Activated naive CD8-positive, alpha-beta T cell treated with anti-CD3 and anti-CD28 coated beads, Interleukin-2, amount 50 U/mL, for 24 hours (primary cell): ENCODE data around the gene RCOR3.
A peak's percentile ranks its signal among the peaks of the same experiment; 100 is the strongest.

ENCODE experiments used
- ATAC-seq: fragments of 150-1000 bp; cut with Tn5 transposase; one replicate; pipeline ENCODE4 v1.10.0; 2021
- DNase-seq: peaks from one replicate; pipeline ENCODE4 v3.0.0; 2021
- H3K27ac Mint-ChIP-seq: one replicate; pipeline ENCODE4 v1.8.0; 2021; ENCODE audit warnings: mild to moderate bottlenecking, mixed read lengths
- H3K27me3 Mint-ChIP-seq: one replicate; pipeline ENCODE4 v1.8.0; 2021; ENCODE audit warnings: mixed read lengths
- H3K36me3 Mint-ChIP-seq: one replicate; pipeline ENCODE4 v1.8.0; 2021; ENCODE audit warnings: low read depth, mixed read lengths
- H3K4me1 Mint-ChIP-seq: one replicate; pipeline ENCODE4 v1.8.0; 2021; ENCODE audit warnings: mixed read lengths
- H3K4me3 Mint-ChIP-seq: one replicate; pipeline ENCODE4 v1.8.0; 2021; ENCODE audit warnings: mild to moderate bottlenecking, moderate library complexity, mixed read lengths
- H3K9me3 Mint-ChIP-seq: one replicate; pipeline ENCODE4 v1.8.0; 2021; ENCODE audit warnings: mixed read lengths

RCOR3 gene

GRCh38 chr1:211352465-211352864 lies 93.3 kb downstream of the RCOR3 start:
- peaks cover 10% of the 10 kb centered on the region for H3K9me3 Mint-ChIP-seq
- peak overlapping the region; percentile 52 for H3K4me3 Mint-ChIP-seq

DNA sequence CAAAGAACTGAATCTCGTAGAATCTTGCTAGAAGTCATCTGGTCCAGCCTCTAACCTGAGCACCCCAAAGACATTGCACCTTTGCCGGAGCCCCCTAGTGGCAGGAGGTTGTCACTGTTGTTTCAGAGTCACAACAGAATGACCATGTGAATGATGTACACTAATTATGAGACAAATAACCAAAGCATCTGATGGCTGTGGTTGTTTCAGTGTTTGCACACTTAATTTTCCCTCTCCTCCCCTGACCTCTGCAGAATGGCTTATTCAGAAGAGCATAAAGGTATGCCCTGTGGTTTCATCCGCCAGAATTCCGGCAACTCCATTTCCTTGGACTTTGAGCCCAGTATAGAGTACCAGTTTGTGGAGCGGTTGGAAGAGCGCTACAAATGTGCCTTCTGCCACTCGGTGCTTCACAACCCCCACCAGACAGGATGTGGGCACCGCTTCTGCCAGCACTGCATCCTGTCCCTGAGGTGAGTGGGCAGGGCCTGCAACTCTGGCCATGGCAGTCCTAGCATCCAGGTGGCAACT lies 93.9 kb downstream of the RCOR3 start:
- Mint-ChIP-seq H3K27ac (peak overlapping the region; percentile 79), H3K9me3 (peaks cover 10% of the 10 kb centered on the region), H3K4me1 (peaks cover 83% of the 10 kb centered on the region), H3K36me3 (peaks cover 49% of the 10 kb centered on the region), H3K4me3 (peak overlapping the region; percentile 52), H3K27me3 (no peaks in the 10 kb centered on the region)
- DNase-seq (peak; percentile 63), ATAC-seq (peak; percentile 44)

More at GRCh38 chr1:211352465-211352864, 93.3 kb downstream of the RCOR3 start:
- H3K27me3 Mint-ChIP-seq: no peaks in the 10 kb centered on the region
- peaks cover 85% of the 10 kb centered on the region for H3K4me1 Mint-ChIP-seq
- peak overlapping the region; percentile 79 for H3K27ac Mint-ChIP-seq
- ATAC-seq (no peak), DNase-seq (no peak)
- peaks cover 46% of the 10 kb centered on the region for H3K36me3 Mint-ChIP-seq

- Mint-ChIP-seq H3K36me3 (peaks cover 49% of the 10 kb centered on the region), H3K27ac (peak overlapping the region; percentile 79), H3K4me3 (no peak overlapping the region), H3K9me3 (peaks cover 10% of the 10 kb centered on the region), H3K27me3 (no peaks in the 10 kb centered on the region), H3K4me1 (peaks cover 81% of the 10 kb centered on the region)
- ATAC-seq: no peak
- DNase-seq: no peak
Observed at GRCh38 chr1:211353562-211354212, 94.5 kb downstream of the RCOR3 start.

GRCh38 chr1:211355873-211356272 lies 96.7 kb downstream of the RCOR3 start:
- Mint-ChIP-seq H3K36me3 (peaks cover 59% of the 10 kb centered on the region), H3K4me1 (peaks cover 67% of the 10 kb centered on the region), H3K4me3 (no peak overlapping the region), H3K27ac (peak overlapping the region; percentile 28), H3K27me3 (no peaks in the 10 kb centered on the region), H3K9me3 (peaks cover 10% of the 10 kb centered on the region)
- ATAC-seq: peak; percentile 76
- no peak for DNase-seq

DNA sequence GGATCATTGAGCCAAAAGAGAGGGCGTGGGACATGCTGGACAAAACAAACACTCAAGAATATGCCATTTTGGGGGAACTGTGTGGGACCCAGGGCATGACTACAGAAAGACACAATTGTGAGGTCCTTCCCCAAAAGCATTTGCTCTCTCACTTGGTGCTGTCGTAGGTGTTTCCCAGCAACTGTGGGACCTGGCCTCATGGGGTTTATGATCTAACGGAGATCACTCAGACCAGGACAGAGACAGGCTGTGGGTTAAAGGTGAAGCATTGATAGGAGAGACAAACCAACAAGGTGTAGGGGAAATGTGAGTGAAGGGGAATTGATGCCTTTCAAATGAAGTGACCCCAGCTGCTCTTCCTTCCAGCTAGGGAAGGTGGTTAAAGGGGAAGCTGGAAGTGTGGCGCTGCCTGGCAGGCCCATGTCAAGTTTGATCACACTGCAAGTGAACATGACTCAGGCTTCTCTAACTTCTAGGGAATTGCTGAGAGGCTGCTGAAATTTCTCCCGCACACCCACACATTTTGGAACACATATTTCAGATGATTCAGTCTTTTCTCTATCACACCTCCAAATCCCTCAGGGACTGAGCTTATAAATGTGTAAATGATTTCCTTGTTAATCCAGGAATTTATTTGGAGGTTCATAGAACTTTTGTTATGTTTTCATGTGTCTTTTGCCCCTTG lies 97.7 kb downstream of the RCOR3 start:
- Mint-ChIP-seq H3K4me3 (no peak overlapping the region), H3K36me3 (peaks cover 52% of the 10 kb centered on the region), H3K4me1 (peaks cover 60% of the 10 kb centered on the region)

GRCh38 chr1:211358685-211359084 lies 99.5 kb downstream of the RCOR3 start:
- H3K27ac Mint-ChIP-seq: no peak overlapping the region
- peaks cover 42% of the 10 kb centered on the region for H3K4me1 Mint-ChIP-seq
- H3K27me3 Mint-ChIP-seq: no peaks in the 10 kb centered on the region
- no peaks in the 10 kb centered on the region for H3K9me3 Mint-ChIP-seq
- H3K36me3 Mint-ChIP-seq: peaks cover 43% of the 10 kb centered on the region
- DNase-seq (no peak), ATAC-seq (no peak)
- no peak overlapping the region for H3K4me3 Mint-ChIP-seq

More for the DNA sequence above, 97.7 kb downstream of the RCOR3 start:
- DNase-seq (no peak), ATAC-seq (no peak)
- H3K9me3 Mint-ChIP-seq: peaks cover 3% of the 10 kb centered on the region
- H3K27me3 Mint-ChIP-seq: no peaks in the 10 kb centered on the region
- H3K27ac Mint-ChIP-seq: peak overlapping the region; percentile 28

GRCh38 chr1:211359876-211360275 lies 100.7 kb downstream of the RCOR3 start:
- peaks cover 42% of the 10 kb centered on the region for H3K36me3 Mint-ChIP-seq
- DNase-seq (no peak), ATAC-seq (no peak)
- H3K9me3 Mint-ChIP-seq: no peaks in the 10 kb centered on the region
- H3K4me1 Mint-ChIP-seq: peaks cover 31% of the 10 kb centered on the region
- no peak overlapping the region for H3K4me3 Mint-ChIP-seq
- no peaks in the 10 kb centered on the region for H3K27me3 Mint-ChIP-seq
- H3K27ac Mint-ChIP-seq: peak overlapping the region; percentile 34

DNA sequence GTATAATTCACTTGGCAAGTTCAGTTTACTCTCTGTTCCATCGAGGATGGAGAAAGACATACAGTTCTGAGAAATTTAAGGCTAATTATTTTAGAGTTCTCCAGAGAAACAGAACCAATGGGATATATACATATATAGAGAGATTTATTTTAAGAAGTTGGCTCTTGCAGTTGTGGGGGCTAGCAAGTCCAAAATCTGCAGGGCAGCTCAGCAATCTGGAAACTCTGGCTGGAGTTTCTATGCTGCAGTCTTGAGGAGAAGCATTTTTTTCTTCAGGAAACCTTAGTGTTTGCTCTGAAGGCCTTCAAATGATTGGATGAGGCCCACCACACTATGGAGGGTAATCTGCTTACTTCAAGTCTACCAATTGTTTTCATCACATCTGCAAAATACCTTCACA lies 102.0 kb downstream of the RCOR3 start:
- Mint-ChIP-seq H3K36me3 (peaks cover 40% of the 10 kb centered on the region), H3K4me3 (no peak overlapping the region), H3K27me3 (no peaks in the 10 kb centered on the region), H3K27ac (no peak overlapping the region), H3K9me3 (no peaks in the 10 kb centered on the region), H3K4me1 (peaks cover 20% of the 10 kb centered on the region)
- ATAC-seq (no peak), DNase-seq (no peak)
